ENCODE results near the gene TMEM62. TPM values are rescaled to one million over a fixed set of nuclear protein-coding genes. Genes with fewer than 3 reads are reported as not detected.

Gene TMEM62
- total RNA-seq, 1 donor from 2014 or later = 23.6 TPM

DNA sequence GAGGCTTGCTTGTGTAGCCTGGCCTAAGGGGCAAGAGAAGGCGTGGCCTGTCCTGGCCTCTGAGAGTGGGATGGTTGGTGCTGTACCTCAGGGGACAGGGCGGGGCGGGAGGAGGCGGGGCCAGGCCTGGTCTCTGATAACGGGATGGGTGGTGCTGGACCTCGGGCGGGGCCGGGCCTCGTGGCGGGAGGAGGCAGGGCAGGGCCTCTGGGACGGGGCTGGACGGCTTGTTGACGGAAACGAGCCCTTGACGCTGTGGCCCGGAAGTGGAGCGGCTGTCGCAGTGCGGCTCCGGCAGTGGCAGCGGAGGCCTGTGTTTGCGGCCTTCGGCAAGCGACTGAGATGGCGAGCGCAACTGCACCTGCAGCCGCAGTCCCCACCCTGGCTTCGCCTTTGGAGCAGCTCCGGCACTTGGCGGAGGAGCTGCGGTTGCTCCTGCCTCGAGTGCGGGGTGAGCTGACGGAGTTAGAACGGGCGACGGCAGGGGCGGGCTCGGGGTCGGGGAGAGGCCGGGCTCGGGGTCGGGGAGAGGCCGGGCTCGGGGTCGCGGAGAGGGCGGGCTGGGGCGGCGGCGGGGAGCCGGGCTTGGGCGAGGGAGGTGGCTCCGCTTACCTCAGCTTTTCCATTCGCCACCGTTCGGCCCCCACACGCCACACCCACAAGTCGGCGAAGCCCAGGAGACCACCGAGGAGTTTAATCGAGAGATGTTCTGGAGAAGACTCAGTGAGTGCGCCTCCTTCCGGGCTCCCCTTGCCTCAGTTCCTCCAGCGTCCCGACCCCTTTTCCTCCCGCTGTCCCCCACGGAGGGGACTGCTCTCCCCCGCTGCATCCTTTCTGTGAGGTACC is 52.0 kb downstream of the TMEM62 start, which contains the start of gene CCNDBP1:
Gene CCNDBP1 (plus strand): TSS at position 247 of the 846 bp plus-strand sequence. CDS start 96 bp downstream, at position 343.
- TF ChIP-seq, protein P1, sequence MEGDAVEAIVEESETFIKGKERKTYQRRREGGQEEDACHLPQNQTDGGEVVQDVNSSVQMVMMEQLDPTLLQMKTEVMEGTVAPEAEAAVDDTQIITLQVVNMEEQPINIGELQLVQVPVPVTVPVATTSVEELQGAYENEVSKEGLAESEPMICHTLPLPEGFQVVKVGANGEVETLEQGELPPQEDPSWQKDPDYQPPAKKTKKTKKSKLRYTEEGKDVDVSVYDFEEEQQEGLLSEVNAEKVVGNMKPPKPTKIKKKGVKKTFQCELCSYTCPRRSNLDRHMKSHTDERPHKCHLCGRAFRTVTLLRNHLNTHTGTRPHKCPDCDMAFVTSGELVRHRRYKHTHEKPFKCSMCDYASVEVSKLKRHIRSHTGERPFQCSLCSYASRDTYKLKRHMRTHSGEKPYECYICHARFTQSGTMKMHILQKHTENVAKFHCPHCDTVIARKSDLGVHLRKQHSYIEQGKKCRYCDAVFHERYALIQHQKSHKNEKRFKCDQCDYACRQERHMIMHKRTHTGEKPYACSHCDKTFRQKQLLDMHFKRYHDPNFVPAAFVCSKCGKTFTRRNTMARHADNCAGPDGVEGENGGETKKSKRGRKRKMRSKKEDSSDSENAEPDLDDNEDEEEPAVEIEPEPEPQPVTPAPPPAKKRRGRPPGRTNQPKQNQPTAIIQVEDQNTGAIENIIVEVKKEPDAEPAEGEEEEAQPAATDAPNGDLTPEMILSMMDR (IDR thresholded peaks at IDR 0.05; ENCODE audit: insufficient read depth, low read length, poor library complexity, severe bottlenecking) = peak; percentile 23
- DNase-seq (ENCODE audit: low read depth) = no peak
- Histone ChIP-seq H3K36me3 (ENCODE audit: control insufficient read depth, insufficient read depth, low read length) (no peaks in the 10 kb centered on the region), H3K4me3 (ENCODE audit: low read depth, low read length) (peak within 1 kb of the TSS; percentile 77), H3K27me3 (ENCODE audit: control insufficient read depth, insufficient read depth, low read length) (no peaks in the 10 kb centered on the region)

- TF ChIP-seq, protein P1 (IDR thresholded peaks at IDR 0.05; ENCODE audit: insufficient read depth, low read length, poor library complexity, severe bottlenecking) = no peak
- Histone ChIP-seq H3K4me3 (ENCODE audit: low read depth, low read length) (peak overlapping the region; percentile 77), H3K36me3 (ENCODE audit: control insufficient read depth, insufficient read depth, low read length) (no peaks in the 10 kb centered on the region), H3K27me3 (ENCODE audit: control insufficient read depth, insufficient read depth, low read length) (no peaks in the 10 kb centered on the region)
- DNase-seq (ENCODE audit: low read depth) = no peak
Measured at GRCh38 chr15:43186003-43186353, 52.6 kb downstream of the TMEM62 start.

GRCh38 chr15:43187544-43188155 is 54.3 kb downstream of the TMEM62 start:
- Histone ChIP-seq H3K36me3 (ENCODE audit: control insufficient read depth, insufficient read depth, low read length) (no peaks in the 10 kb centered on the region), H3K27me3 (ENCODE audit: control insufficient read depth, insufficient read depth, low read length) (no peaks in the 10 kb centered on the region), H3K4me3 (ENCODE audit: low read depth, low read length) (no peak overlapping the region)
- TF ChIP-seq, protein P1 (IDR thresholded peaks at IDR 0.05; ENCODE audit: insufficient read depth, low read length, poor library complexity, severe bottlenecking) = peak; percentile 53
- DNase-seq (ENCODE audit: low read depth) = peak; percentile 50

DNA sequence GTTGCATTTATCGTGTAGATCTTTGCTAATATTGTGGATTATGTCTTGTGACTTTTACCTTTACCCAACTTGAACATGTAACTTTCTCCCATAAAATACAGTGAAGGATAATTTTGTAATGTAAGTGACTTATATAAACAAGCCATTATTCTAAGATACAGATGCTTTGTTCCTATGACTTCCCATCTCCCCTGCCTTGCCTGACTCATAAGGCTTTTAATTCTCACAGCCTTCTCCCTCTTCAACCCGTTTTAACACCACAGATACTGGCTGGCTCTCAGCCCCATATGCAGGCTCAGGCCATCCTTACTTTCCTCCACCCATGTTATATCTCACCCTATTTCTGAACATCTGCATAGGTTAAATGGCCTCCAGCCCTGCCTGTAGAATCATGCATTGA is 55.9 kb downstream of the TMEM62 start:
- TF ChIP-seq, protein P1 (IDR thresholded peaks at IDR 0.05; ENCODE audit: insufficient read depth, low read length, poor library complexity, severe bottlenecking) = no peak
- H3K27me3 ChIP-seq (ENCODE audit: control insufficient read depth, insufficient read depth, low read length) = no peaks in the 10 kb centered on the region
- H3K4me3 ChIP-seq (ENCODE audit: low read depth, low read length) = no peak overlapping the region
- H3K36me3 ChIP-seq (ENCODE audit: control insufficient read depth, insufficient read depth, low read length) = no peaks in the 10 kb centered on the region
- DNase-seq (ENCODE audit: low read depth) = no peak

- no peaks in the 10 kb centered on the region for H3K36me3 ChIP-seq (ENCODE audit: control insufficient read depth, insufficient read depth, low read length)
- TF ChIP-seq, protein P1 (IDR thresholded peaks at IDR 0.05; ENCODE audit: insufficient read depth, low read length, poor library complexity, severe bottlenecking) = no peak
- no peak for DNase-seq (ENCODE audit: low read depth)
- H3K27me3 ChIP-seq (ENCODE audit: control insufficient read depth, insufficient read depth, low read length) = no peaks in the 10 kb centered on the region
- H3K4me3 ChIP-seq (ENCODE audit: low read depth, low read length) = no peak overlapping the region
Measured at GRCh38 chr15:43190178-43190577, 56.8 kb downstream of the TMEM62 start.

All from kidney epithelial cell (primary cell).